Smooth muscle cell of the umbilical artery (primary cell): ENCODE results near the gene METAP1D. TPM values are rescaled to one million over a fixed set of nuclear protein-coding genes. Genes with fewer than 3 reads are reported as not detected.

ENCODE experiments used
- total RNA-seq: library from RNA; depleted of rRNA; stranded (reverse); fragments of >200 nt; gene quantifications from 2 replicates; pipeline ENCODE4 v1.2.3, GENCODE V29; 2014

The METAP1D gene
- total RNA-seq = 5.3 and 7.2 TPM in 2 replicates

DNA sequence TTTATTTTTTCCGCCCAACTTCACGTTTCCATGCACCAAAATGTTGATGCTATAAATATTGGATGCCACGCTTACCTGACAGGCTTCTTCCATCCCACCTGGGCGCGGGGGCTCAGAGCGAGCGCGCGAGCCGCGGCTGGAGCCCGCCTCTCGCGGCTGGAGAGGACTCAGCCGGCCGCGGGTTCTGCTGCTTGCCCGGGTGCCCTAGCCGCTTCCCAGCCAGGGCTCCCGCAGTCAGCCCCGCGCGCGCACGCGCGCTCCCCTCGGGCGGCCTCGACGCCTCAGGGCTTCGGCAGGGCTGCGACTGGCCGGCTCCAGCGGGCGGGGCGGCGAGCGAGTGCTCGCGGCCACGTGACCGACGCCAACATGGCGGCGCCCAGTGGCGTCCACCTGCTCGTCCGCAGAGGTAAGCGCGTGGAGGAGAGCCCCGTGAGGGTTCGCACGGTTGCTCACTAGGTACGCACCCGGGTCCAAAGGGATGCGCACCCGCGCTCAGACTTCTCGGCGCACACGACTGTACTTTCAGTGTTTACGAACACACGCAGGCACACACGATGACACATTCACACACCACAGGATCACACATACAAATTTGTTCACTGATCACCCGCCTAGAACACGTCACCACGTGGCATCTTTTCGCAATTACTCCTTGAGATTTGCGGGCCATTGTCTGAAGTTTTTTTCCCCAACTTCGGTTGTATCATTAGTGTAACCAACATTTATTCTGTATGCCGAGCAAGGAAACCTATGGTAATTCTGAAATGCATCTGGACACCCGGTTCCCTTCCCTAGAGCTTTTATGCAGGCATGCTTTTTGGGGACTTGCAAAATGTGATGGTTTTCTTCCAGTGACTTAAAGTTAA is at the start of gene METAP1D:
TSS of gene METAP1D (plus strand) at position 350 of the 866 bp plus-strand sequence. CDS start at position 367, 17 bp downstream.

DNA sequence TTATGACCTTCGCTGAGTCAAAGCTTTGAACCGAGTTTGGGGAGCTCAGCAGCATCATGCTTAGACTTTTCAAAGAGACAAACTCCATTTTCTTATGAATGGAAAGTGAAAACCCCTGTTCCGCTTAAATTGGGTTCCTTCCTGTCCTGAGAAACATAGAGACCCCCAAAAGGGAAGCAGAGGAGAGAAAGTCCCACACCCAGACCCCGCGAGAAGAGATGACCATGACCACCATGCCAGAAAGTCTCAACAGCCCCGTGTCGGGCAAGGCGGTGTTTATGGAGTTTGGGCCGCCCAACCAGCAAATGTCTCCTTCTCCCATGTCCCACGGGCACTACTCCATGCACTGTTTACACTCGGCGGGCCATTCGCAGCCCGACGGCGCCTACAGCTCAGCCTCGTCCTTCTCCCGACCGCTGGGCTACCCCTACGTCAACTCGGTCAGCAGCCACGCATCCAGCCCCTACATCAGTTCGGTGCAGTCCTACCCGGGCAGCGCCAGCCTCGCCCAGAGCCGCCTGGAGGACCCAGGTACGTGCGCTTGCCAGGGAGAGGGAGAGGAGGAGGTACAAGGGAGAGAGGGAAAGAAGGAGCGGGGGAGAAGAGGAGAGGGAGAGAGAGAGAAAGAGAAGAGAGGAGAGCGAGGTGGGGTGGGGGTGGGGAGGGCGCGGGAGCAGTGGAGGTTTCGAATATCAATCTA is 85.9 kb downstream of the METAP1D start, which contains the start of gene DLX1:
TSS of gene DLX1 (plus strand) at position 48 of the 700 bp plus-strand sequence. CDS start at position 219, 171 bp downstream.

DNA sequence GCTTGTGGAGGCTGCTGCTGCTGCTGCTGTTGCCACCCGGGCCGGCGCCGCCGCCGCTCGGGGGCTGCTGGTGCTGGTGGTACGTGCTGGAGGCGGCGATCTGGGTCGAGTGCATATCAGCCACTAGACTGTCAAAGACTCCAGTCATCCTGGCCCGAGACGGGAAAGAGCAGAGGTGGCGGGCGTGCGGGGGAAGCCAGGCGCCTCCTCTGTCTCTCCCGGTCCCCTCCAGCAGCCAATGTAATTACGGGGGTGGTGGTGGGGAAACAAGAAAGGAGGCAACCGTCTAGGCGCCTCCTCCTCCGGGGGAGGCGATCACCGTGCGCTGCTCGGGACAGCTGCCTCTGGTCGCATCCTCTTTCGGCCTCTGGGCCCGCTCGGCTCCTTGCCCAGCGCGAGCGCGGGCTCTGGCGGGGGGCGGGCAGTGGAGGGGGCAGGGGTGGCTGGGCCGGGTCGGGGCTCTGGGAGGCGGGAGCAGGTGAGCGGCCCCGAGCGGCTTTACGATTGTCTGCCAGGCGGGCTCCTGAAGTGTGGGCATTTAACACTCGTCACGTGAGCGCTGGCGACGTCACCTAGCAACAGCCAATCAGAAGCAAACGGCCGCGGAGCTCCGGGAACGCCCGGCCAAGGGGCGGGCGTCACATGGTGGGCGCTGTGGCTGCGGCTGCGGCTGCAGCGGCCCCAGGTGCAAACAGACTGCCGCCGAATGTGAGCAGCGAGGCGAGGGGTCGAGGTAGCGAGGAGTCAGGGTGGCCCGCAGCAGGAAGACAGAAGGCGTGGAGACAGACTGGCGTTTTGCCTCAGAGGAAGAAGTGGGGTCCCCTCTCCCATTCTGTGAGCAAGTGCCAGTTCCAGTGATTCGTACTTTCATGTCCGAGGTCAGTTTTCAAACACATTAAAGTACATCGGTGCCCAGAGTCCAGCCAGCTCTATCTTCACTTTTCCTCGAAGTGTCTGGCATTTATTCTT is 102.9 kb downstream of the METAP1D start, which contains the start of gene DLX2:
TSS of gene DLX2 (minus strand) at position 510 of the 969 bp plus-strand sequence. CDS start at position 148, 362 bp downstream.

Other genes with a start within 250 kb of the METAP1D start
- 28.6 and 28.8 TPM in 2 replicates for gene SLC25A12, start 105.7 kb upstream of the METAP1D start, total RNA-seq
- 28.8 and 43.5 TPM in 2 replicates for gene HAT1, start 77.5 kb upstream of the METAP1D start, total RNA-seq
- gene DLX1, start 85.6 kb downstream of the METAP1D start, total RNA-seq = 0.55 TPM in 1 of 2 replicates, not detected in the other
- gene DLX2, start 102.9 kb downstream of the METAP1D start, total RNA-seq = under 0.01 and 0.09 TPM in 2 replicates